HepG2 (cell line): ENCODE data around the gene NCOA5. TPM values are rescaled to one million over a fixed set of nuclear protein-coding genes. Genes with fewer than 3 reads are reported as not detected.

ENCODE experiments used
- GMEB2 ChIP-seq: IDR thresholded peaks from 2 replicates; pipeline ENCODE4 v1.6.1; 2016; ENCODE audit warnings: missing biosample characterization, missing genetic modification reagents, low read depth
- GPN1 ChIP-seq: sonication (generic); formaldehyde crosslinking; IDR thresholded peaks from 2 replicates; pipeline ENCODE4 v1.5.1; 2020; ENCODE audit warnings: missing genetic modification reagents, borderline replicate concordance
- MIER3 ChIP-seq: IDR thresholded peaks from 2 replicates; pipeline ENCODE4 v1.6.1; 2016; ENCODE audit warnings: missing compliant biosample characterization, borderline replicate concordance
- NR0B2 ChIP-seq: sonication (generic); formaldehyde crosslinking; IDR thresholded peaks from 2 replicates; pipeline ENCODE4 v1.4.0; 2020; ENCODE audit warnings: mild to moderate bottlenecking, missing genetic modification reagents
- PLSCR1 ChIP-seq: sonication (generic); formaldehyde crosslinking; IDR thresholded peaks from 2 replicates; pipeline ENCODE4 v1.5.0; 2020; ENCODE audit warnings: missing genetic modification reagents, mild to moderate bottlenecking, borderline replicate concordance
- SMYD3 ChIP-seq: sonication (generic); formaldehyde crosslinking; IDR thresholded peaks from 2 replicates; pipeline ENCODE4 v1.8.1; 2023; ENCODE audit warnings: mild to moderate bottlenecking, missing genetic modification reagents
- SP140L ChIP-seq: sonication (generic); formaldehyde crosslinking; IDR thresholded peaks from 2 replicates; pipeline ENCODE4 v1.4.0; 2020; ENCODE audit warnings: missing genetic modification reagents, borderline replicate concordance
- ZHX2 ChIP-seq, 2 experiments: sonication (generic) in 1 of 2; formaldehyde crosslinking in 1 of 2; IDR thresholded peaks; 2 replicates each; pipeline versions ENCODE4 v1.6.1 to v1.9.0; 2014 to 2022; ENCODE audit warnings: antibody characterized with exemption in 1 of 2, borderline replicate concordance in 1 of 2, inconsistent platforms in 1 of 2, low read depth in 1 of 2, missing genetic modification reagents in 1 of 2
- ZNF496 ChIP-seq: sonication (generic); formaldehyde crosslinking; IDR thresholded peaks from 2 replicates; pipeline ENCODE4 v1.8.1; 2023; ENCODE audit warnings: mild to moderate bottlenecking, moderate library complexity, missing genetic modification reagents; ENCODE audit not compliant: insufficient replicate concordance
- ZNF543 ChIP-seq: sonication (generic); formaldehyde crosslinking; IDR thresholded peaks from 2 replicates; pipeline ENCODE4 v1.4.0; 2020; ENCODE audit warnings: mild to moderate bottlenecking, missing genetic modification reagents
- polyA plus RNA-seq, 8 experiments: library from polyadenylated mRNA; depleted of rRNA in 3 of 8; stranded (reverse) in 7 of 8; unstranded in 1 of 8; fragments of >200 nt; fragmentation: Illumina TruSeq in 4 of 8; extraction: Trizol in 4 of 8; gene quantifications; 2 replicates each; pipeline versions ENCODE4 v1.2.1 to v1.2.3, GENCODE V29; 2011 to 2016; ENCODE audit warnings: low read depth in 4 of 8, missing spikeins in 1 of 8, mixed read lengths in 1 of 8; ENCODE audit not compliant: insufficient read depth in 1 of 8
- total RNA-seq, 5 experiments: library from RNA; depleted of rRNA; stranded (reverse); fragments of >200 nt; fragmentation: Illumina TruSeq; extraction: Trizol; gene quantifications; 2 replicates each; pipeline ENCODE4 v1.2.3, GENCODE V29; 2016; ENCODE audit warnings: low read depth in 1 of 5
- TF ChIP-seq, protein P1 (sequence below): sonication (generic); formaldehyde crosslinking; IDR thresholded peaks from 2 replicates; pipeline ENCODE4 v1.8.0; 2022; ENCODE audit warnings: mild to moderate bottlenecking, missing genetic modification reagents, moderate library complexity
- TF ChIP-seq, protein P2 (sequence below): sonication (generic); formaldehyde crosslinking; IDR thresholded peaks from 2 replicates; pipeline ENCODE4 v1.4.0; 2020; ENCODE audit warnings: mild to moderate bottlenecking, low read depth, missing genetic modification reagents

The NCOA5 gene
- total and polyA plus RNA-seq, 2 of the 13 experiments (the other 11 are each of a cell fraction or from before 2014, with no cell fraction given): 16.5 to 28.4 TPM

DNA sequence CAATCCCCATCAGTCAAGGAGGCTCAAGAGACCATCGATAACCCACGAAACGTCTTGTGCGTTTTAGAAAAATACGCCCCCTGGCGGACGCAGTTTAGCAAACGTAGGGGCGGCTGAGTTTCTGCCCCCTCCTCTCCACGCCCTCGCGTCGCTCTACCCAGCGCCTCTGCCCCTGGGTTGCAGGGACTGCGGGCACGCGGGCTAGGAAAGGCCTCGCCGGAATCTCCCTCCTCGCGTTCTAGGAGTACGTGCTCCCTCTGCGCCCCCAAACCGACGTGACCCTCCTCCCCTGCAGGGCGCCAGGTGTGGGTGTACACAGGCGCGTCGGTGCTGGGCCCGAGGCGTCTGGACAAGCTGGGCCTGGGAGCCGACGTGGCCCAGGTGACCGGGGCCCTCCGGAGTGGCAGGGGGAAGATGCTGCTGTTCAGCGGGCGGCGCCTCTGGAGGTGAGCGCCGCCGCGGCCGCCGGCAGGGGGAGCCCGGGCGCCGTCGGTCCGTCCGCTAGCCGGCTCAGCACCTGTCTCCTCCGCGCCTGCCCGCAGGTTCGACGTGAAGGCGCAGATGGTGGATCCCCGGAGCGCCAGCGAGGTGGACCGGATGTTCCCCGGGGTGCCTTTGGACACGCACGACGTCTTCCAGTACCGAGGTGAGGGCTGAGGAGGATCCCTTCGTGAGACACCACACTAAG, 75.8 kb downstream of the NCOA5 start (continued):
- TF ChIP-seq GMEB2 (CRISPR knock-in tag): no peak
- no peak for TF ChIP-seq SMYD3
- peak; percentile 90 for TF ChIP-seq ZNF543 (CRISPR knock-in tag)
- TF ChIP-seq, protein P1, sequence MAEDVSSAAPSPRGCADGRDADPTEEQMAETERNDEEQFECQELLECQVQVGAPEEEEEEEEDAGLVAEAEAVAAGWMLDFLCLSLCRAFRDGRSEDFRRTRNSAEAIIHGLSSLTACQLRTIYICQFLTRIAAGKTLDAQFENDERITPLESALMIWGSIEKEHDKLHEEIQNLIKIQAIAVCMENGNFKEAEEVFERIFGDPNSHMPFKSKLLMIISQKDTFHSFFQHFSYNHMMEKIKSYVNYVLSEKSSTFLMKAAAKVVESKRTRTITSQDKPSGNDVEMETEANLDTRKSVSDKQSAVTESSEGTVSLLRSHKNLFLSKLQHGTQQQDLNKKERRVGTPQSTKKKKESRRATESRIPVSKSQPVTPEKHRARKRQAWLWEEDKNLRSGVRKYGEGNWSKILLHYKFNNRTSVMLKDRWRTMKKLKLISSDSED (CRISPR knock-in tag): no peak
- TF ChIP-seq SP140L (CRISPR knock-in tag): no peak
- TF ChIP-seq, protein P2, sequence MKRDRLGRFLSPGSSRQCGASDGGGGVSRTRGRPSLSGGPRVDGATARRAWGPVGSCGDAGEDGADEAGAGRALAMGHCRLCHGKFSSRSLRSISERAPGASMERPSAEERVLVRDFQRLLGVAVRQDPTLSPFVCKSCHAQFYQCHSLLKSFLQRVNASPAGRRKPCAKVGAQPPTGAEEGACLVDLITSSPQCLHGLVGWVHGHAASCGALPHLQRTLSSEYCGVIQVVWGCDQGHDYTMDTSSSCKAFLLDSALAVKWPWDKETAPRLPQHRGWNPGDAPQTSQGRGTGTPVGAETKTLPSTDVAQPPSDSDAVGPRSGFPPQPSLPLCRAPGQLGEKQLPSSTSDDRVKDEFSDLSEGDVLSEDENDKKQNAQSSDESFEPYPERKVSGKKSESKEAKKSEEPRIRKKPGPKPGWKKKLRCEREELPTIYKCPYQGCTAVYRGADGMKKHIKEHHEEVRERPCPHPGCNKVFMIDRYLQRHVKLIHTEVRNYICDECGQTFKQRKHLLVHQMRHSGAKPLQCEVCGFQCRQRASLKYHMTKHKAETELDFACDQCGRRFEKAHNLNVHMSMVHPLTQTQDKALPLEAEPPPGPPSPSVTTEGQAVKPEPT (CRISPR knock-in tag): 0 out of 2 replicates have a peak, but pooled peaks have one; percentile 71
- no peak for TF ChIP-seq PLSCR1 (CRISPR knock-in tag)
- no peak; the same call in 1 of the 2 replicates for TF ChIP-seq GPN1 (CRISPR knock-in tag)
- TF ChIP-seq NR0B2: no peak
- no peak for TF ChIP-seq ZHX2 (IDR thresholded peaks at IDR 0.05; ENCODE audit: low read depth)
- no peak for TF ChIP-seq ZHX2 (CRISPR knock-in tag; IDR thresholded peaks at IDR 0.05; ENCODE audit: borderline replicate concordance)
- no peak for TF ChIP-seq MIER3 (CRISPR knock-in tag)
- TF ChIP-seq ZNF496 (CRISPR knock-in tag): no peak
